Kidney epithelial cell (primary cell): ENCODE data around the gene C13orf46. TPM values are rescaled to one million over a fixed set of nuclear protein-coding genes. Genes with fewer than 3 reads are reported as not detected.
"Not testable (repeated sequence)": the region's sequence is repeated elsewhere in the genome, so short reads cannot be mapped to it uniquely, and the experiment has no call there.

Experiments used
- DNase-seq: peaks from one replicate; pipeline ENCODE4 v3.0.0-alpha.2; 2010; ENCODE audit warnings: low read depth
- H3K27me3 ChIP-seq: 2 replicates; pipeline ENCODE4 v1.6.0; 2011; ENCODE audit warnings: low read length; ENCODE audit not compliant: control insufficient read depth, insufficient read depth
- H3K36me3 ChIP-seq: 2 replicates; pipeline ENCODE4 v1.5.1; 2011; ENCODE audit warnings: low read length; ENCODE audit not compliant: control insufficient read depth, insufficient read depth
- H3K4me3 ChIP-seq: 2 replicates; pipeline ENCODE4 v1.5.1; 2011; ENCODE audit warnings: low read depth, mild to moderate bottlenecking, control low read depth, low read length
- CTCF ChIP-seq: IDR thresholded peaks from 2 replicates; pipeline ENCODE4 v1.5.1; 2011; ENCODE audit warnings: mild to moderate bottlenecking, moderate library complexity, low read length, control low read depth, inconsistent platforms; ENCODE audit not compliant: insufficient read depth, poor library complexity, severe bottlenecking
- total RNA-seq: library from RNA; depleted of rRNA; stranded (reverse); fragments of >200 nt; gene quantifications from 2 replicates; pipeline ENCODE4 v1.2.3, GENCODE V29; 2015

Gene C13orf46
- total RNA-seq, 1 donor from 2014 or later: 0.04 TPM

- H3K36me3 ChIP-seq: peaks cover 4% of the 10 kb centered on the region
- TF ChIP-seq CTCF: no peak
- H3K4me3 ChIP-seq: no peak overlapping the region
- DNase-seq: no peak
- no peaks in the 10 kb centered on the region for H3K27me3 ChIP-seq
Measured at GRCh38 chr13:113991191-113991669, 17.4 kb upstream of the C13orf46 start.

GRCh38 chr13:113990321-113990837 lies 16.5 kb upstream of the C13orf46 start:
- Histone ChIP-seq H3K4me3 (no peak overlapping the region), H3K27me3 (no peaks in the 10 kb centered on the region), H3K36me3 (peaks cover 4% of the 10 kb centered on the region)
- TF ChIP-seq CTCF: no peak
- no peak for DNase-seq

GRCh38 chr13:113989585-113990300 lies 15.9 kb upstream of the C13orf46 start:
- Histone ChIP-seq H3K36me3 (peaks cover 4% of the 10 kb centered on the region), H3K27me3 (no peaks in the 10 kb centered on the region), H3K4me3 (no peak overlapping the region)
- DNase-seq: no peak
- TF ChIP-seq CTCF: no peak

- H3K27me3 ChIP-seq, DNase-seq, H3K36me3 ChIP-seq, H3K4me3 ChIP-seq: not testable (repeated sequence)
Measured at GRCh38 chr13:113988859-113989258, 15.0 kb upstream of the C13orf46 start.

- peaks cover 3% of the 10 kb centered on the region for H3K36me3 ChIP-seq
- no peak for TF ChIP-seq CTCF
Measured at GRCh38 chr13:113982296-113982661, 8.4 kb upstream of the C13orf46 start.

GRCh38 chr13:113981611-113982295 lies 7.9 kb upstream of the C13orf46 start:
- DNase-seq: no peak
- no peak for TF ChIP-seq CTCF
- Histone ChIP-seq H3K27me3 (no peaks in the 10 kb centered on the region), H3K4me3 (no peak overlapping the region), H3K36me3 (peaks cover 3% of the 10 kb centered on the region)

More at GRCh38 chr13:113982296-113982661, 8.4 kb upstream of the C13orf46 start:
- no peak for DNase-seq
- no peak overlapping the region for H3K4me3 ChIP-seq
- no peaks in the 10 kb centered on the region for H3K27me3 ChIP-seq
